ENCODE results near the gene SLC22A8.
"Not testable (repeated sequence)": the region's sequence is repeated elsewhere in the genome, so short reads cannot be mapped to it uniquely, and the experiment has no call there.

SLC22A8 gene, protein sequence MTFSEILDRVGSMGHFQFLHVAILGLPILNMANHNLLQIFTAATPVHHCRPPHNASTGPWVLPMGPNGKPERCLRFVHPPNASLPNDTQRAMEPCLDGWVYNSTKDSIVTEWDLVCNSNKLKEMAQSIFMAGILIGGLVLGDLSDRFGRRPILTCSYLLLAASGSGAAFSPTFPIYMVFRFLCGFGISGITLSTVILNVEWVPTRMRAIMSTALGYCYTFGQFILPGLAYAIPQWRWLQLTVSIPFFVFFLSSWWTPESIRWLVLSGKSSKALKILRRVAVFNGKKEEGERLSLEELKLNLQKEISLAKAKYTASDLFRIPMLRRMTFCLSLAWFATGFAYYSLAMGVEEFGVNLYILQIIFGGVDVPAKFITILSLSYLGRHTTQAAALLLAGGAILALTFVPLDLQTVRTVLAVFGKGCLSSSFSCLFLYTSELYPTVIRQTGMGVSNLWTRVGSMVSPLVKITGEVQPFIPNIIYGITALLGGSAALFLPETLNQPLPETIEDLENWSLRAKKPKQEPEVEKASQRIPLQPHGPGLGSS

DNA sequence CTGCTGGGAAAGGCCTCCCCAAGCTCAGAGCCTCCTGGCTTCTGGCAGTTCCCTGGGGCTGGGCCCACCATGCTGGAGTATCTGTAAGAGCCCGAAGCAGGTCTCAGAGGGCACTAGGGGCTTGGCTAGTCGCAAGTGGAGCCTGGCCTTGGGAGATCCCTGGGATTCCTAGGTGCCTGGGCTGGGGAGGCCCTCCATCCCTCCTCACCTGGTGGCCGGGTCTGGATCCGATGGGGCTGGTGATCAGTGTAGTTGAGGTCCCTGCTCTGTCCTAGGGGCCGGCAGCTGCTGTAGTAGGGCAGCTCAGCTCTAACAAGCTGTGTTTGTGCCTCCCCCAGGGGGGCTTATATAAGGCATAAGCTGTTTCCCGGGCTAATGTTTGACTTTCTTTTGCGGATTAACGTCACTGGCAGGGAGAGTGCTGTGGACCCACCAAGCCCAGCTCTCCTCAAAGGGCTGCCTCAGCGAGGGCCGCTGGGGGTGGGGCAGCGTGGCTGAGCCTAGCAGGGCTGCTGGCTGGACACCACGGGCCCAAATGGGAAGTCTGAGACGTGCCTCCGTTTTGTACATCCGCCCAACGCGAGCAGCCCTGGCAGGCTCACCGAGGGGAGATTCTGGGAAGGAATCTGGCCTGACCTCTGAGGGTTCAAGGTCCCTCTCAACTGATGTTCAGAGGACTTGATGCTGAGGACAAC, at the start of gene SLC22A8:
Gene SLC22A8, minus strand, starts transcription at position 321 of the 695 bp plus-strand sequence. CDS start 883 bp downstream, outside the sequence.
- DNase-seq (ENCODE audit: low read depth in 2 of 2), result no peak

DNA sequence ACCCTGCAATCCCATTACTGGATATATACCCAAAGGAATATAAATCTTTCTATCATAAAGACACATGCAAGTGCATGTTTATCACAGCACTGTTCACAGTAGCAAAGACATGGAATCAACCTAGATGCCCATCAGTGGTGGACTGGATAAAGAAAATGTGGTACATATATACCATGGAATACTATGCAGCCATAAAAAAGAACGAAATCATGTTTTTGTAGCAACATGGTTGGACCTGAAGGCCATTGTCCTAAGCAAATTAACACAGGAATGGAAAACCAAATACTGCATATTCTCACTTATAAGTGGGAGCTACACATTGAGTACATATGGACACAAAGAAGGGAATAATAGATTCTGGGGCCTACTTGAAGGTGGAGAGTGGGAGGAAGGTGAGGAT, 30.6 kb upstream of the SLC22A8 start:
- not testable (repeated sequence) for DNase-seq (ENCODE audit: low read depth in 2 of 2)

DNA sequence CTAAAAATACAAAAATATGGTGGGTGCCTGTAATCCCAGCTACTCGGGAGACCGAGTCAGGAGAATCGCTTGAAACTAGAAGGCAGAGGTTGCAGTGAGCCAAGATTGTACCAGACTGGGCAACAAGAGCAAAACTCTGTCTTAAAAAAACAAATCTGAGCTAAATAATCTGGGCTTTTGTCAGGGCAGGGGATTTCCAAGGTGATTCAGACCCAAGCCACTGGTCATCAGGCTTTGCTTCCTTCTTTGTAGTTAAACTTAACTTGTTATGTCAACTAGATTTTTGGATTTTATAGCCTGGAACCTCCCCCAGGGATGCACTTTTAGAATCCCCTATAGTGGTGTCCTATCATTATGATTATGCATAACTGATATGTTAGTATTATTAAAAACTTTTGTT, 27.0 kb upstream of the SLC22A8 start:
- DNase-seq (ENCODE audit: low read depth in 2 of 2), result no peak

DNA sequence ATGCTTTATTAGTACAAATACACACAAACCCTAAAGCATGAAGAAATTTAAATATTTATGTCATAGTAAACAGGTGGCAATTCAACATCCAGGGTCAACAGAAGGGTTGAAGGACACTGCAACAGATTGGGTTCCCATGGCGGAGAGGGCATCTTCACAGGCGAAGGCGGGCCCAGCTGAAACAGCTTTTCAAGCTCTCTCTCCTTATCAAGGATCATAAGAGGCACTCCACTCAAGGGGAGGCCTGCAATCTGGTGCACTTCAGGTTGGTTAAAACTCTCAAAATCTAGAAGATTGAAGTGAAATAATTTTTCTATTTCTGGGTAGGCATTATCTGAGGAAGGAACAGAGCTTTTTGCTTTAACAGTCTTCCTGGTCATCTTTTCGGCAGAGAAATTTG, 16.8 kb upstream of the SLC22A8 start:
- no peak for DNase-seq (ENCODE audit: low read depth in 2 of 2)

GRCh38 chr11:63023841-63024648, 8.4 kb upstream of the SLC22A8 start:
- peak; percentile 85 to 86 for DNase-seq (ENCODE audit: low read depth in 2 of 2)

DNA sequence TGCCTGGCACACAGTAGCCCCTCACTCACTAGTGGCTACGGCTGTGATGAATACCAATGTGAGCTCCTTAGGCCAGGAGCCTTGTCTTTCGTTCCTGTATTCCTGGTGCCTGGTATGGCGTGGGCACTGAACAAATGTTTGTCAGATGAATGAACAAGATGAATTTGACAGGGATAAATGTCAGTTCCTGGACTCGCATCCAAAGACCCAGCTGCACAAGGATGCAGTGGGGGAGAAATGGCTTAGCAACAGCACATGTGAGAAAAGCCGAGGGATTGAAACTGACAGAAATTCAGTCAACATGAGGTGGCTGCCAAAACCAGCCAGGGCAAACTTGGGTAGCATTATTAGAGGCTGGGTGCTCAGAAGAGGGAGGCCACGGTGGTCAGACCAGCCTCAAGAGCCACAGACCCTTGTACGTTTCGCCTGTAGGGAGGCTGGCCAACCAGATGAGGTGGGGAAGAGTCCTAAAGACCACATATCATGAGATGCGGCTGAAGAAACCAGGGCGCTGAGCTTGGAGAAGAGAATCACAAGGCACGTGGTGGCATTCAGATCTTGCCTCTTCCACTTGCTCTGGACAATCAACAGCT, 7.7 kb upstream of the SLC22A8 start:
- DNase-seq (ENCODE audit: low read depth in 2 of 2), result no peak

DNA sequence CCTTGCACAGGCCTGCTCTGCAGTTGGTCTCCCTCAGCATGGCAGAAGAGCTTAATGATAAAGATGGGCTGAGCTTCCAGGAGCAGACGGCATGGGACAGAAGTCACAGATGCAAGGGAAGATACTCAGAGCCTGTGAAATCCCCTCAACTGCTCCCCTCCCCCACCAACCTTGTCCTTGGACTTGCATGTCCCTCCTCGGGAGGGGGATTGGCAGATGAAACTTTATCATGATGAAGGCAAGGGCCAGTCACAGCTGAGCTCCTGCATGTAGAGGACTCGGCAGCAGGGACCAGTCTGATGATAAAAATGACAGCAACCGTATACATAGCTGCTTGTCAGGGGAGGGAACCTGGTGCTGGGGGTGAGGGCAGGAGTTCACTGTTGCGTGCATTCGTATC, 6.8 kb upstream of the SLC22A8 start:
- no peak for DNase-seq (ENCODE audit: low read depth in 2 of 2)

GRCh38 chr11:63020671-63021291, 5.1 kb upstream of the SLC22A8 start:
- peak; percentile 9 to 35 for DNase-seq (ENCODE audit: low read depth in 2 of 2)

- DNase-seq (ENCODE audit: low read depth in 2 of 2), result no peak
These were observed 3.9 kb upstream of the SLC22A8 start for GRCh38 chr11:63019506-63019905.

DNA sequence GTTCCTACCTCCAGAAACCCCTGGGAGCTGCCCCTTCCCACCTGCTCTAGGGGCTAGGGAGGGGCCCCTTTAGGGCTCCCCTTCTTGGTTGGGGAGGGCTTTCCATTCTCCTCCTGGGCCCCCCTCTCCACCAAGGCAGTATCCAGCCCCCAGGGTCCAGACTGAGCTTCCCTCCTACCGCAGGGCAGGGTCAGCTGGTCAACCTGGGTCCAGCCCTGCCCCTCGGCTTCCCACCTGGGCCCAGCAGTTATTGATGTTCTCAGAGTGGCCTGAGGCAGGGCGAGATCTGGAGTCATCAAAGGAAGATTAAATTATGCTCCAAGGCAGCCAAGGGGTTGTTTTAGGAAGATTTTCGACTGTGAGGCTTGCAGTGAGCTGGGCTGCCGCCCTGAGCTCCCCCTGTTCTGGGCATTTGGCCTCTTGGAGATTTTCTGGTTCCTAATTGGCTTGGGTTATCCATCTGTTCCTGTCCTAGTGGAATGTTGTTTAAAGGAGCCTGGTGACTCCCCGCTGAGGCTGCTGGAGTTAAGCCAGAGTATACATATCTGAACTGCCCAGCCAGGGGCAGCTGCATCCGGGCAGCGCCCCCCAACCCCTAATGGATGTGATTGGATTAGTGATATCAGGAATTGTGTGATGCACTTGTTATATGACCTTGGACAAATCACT, 1.8 kb upstream of the SLC22A8 start:
- no peak for DNase-seq (ENCODE audit: low read depth in 2 of 2)

GRCh38 chr11:63014408-63015055, 1.1 kb downstream of the SLC22A8 start:
- DNase-seq (ENCODE audit: low read depth in 2 of 2), result no peak

DNA sequence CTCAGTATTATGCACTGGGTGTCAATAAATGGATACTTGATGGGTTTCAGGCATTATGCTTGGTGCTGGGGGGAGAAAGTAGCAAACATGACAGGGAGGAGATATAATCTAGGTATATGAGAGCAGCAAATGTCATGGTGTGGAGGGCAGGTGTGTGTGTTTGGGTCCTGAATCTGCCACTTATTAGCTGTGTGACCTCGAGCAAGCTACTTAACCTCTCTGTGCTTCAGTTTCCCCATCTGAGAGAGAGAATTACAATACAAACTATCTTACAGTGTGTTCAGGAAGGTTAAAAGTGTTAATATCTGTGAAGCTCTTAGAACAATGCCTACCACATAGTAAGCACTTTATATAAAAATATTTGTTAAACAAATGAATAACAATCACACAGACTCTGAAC, 2.8 kb downstream of the SLC22A8 start:
- DNase-seq (ENCODE audit: low read depth in 2 of 2), result no peak

DNA sequence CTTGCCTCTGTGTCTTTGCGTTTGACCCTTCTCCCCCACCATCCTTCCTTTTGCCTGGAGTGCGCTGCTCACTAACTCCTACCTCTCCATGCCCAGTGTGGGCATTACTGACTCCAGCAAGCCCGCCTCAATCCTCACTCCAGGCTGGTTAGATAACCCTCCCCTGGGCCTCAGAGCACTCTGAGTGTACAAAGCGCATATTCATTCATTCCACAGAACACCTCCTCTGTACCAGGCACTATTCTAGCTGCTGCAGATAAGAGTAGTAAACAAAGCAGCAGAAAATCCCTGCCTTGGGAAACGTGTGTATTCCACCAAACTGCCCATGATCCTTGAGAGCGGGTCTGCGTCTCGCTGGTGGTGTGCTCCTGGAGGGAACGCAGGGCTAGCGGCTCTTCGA, 3.2 kb downstream of the SLC22A8 start:
- no peak for DNase-seq (ENCODE audit: low read depth in 2 of 2)

DNA sequence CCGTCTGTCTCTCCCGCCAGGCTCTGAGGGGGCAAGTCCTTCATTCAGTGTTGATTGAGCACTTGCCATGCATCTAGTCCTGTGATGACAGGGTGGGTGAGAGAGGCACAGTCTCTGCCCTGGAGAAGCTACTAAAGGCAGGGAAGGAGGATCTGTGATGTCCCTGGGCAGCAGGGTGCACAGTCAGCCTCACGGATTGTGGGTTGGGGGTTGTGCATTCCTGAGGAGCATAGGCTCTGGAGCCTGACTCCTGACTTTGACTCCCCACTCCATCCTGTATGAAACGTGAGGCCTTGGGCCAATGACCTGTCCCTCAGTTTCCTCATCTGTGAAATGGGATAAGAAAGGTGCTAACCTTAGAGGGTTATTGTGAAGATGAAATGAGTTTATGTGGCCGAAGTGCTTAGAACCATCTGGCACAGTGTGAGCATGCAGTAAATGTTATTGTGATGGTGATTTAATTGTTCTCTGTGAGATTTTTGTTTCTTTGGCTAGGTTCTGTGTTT, 4.7 kb downstream of the SLC22A8 start:
- DNase-seq (ENCODE audit: low read depth in 2 of 2), result no peak

DNA sequence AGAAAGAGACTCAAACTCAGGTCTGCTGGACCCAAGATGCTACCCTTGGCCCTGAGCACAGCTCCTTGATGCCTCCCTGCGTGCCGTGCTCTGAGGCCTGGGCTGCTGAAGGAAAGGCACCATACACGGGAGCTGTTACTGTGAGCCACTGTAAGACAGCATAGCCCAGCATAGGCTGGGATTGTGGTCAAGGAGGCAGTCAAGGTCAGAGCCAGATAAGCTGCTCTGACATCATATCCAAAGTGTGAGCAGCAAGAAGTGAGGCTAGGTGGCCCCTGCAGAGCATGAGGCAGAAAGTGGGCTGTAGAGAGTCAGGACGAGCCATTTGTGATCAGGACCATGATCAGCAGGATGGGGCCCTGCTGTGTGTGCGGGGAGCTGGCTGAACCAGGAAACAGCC, 7.7 kb downstream of the SLC22A8 start:
- no peak for DNase-seq (ENCODE audit: low read depth in 2 of 2)

DNA sequence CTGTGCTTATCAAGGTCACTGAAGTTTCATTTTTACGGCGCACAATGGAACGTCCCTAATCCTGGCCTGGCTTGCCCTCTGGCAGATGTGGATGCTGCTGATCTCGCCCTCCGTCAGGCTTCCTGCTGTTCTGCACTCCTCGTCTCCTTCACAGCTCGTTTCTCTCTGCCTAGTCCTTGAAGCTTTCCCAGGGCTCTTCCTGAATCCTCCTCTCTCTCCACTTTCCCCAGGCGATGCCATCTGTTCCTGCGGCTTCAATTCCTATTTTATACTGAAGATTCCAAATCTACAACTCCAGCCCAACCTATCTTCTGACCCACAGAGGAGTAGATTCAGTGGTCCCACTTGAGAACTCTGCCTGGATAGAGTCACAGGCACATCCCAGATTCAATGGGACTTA, 14.2 kb downstream of the SLC22A8 start:
- no peak for DNase-seq (ENCODE audit: low read depth in 2 of 2)

DNA sequence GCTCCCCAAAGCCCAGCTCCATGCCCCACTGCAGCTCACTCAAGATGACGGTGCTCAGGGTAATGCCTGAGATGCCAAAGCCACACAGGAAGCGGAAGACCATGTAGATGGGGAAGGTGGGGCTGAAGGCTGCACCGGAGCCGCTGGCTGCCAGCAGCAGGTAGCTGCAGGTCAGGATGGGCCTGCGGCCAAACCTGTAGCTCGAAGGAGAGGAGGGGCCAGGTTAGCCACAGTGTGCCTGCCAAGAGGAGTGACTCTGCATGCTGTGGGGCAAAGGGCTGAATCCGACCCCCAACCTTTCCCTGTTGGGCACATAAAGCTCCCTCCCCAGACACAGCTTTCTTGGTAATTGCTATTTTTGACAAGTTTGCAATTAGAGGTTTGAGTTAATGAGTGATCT, 16.0 kb downstream of the SLC22A8 start:
- no peak for DNase-seq (ENCODE audit: low read depth in 2 of 2)

- DNase-seq (ENCODE audit: low read depth in 2 of 2), result no peak
These were observed 16.5 kb downstream of the SLC22A8 start for GRCh38 chr11:62999156-62999555.

- DNase-seq (ENCODE audit: low read depth in 2 of 2), result no peak
These were observed 19.4 kb downstream of the SLC22A8 start for GRCh38 chr11:62996271-62996670.

DNA sequence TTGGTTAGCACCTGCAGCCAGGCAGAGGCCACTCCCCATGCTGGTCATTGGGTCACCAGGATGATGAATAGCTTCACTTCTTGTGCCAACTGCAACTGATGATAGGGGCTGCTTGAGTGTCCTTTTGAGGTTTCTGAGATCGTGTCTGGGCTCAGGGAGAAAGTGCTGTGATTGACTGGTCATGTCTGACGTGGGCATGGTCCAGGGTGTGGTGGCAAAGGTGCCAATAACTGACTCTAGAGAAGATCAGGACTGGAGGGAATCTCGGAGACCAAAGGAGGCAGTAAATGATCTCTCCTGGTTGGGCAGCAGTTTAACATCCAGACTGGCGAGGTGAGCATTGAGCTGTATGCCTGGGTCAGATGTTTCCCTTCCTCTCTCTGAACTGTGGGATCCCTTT, 20.9 kb downstream of the SLC22A8 start:
- DNase-seq (ENCODE audit: low read depth in 2 of 2), result no peak

Data from activated CD4-positive, alpha-beta T cell treated with anti-CD3 and anti-CD28 coated beads for 24 hours (primary cell).